Measurements from ENCODE around the gene AURKAIP1. TPM values are rescaled to one million over a fixed set of nuclear protein-coding genes. Genes with fewer than 3 reads are reported as not detected.
"Not testable (repeated sequence)": the region's sequence is repeated elsewhere in the genome, so short reads cannot be mapped to it uniquely, and the experiment has no call there.

AURKAIP1 gene
- total RNA-seq, 6 experiments from 2014 or later = 178 to 206 (median 196) TPM

- Mint-ChIP-seq H3K4me3 (no peak overlapping the region), H3K9me3 (no peaks in the 10 kb centered on the region), H3K27me3 (ENCODE audit: insufficient read depth) (peaks cover 3% of the 10 kb centered on the region), H3K36me3 (ENCODE audit: low read depth) (peaks cover 56% of the 10 kb centered on the region), H3K4me1 (ENCODE audit: low read depth) (no peaks in the 10 kb centered on the region), H3K27ac (no peak overlapping the region)
- no peak for TF ChIP-seq CTCF (IDR thresholded peaks at IDR 0.05)
- no peak for DNase-seq
These were observed 13.1 kb upstream of the AURKAIP1 start for GRCh38 chr1:1388078-1388472.

DNA sequence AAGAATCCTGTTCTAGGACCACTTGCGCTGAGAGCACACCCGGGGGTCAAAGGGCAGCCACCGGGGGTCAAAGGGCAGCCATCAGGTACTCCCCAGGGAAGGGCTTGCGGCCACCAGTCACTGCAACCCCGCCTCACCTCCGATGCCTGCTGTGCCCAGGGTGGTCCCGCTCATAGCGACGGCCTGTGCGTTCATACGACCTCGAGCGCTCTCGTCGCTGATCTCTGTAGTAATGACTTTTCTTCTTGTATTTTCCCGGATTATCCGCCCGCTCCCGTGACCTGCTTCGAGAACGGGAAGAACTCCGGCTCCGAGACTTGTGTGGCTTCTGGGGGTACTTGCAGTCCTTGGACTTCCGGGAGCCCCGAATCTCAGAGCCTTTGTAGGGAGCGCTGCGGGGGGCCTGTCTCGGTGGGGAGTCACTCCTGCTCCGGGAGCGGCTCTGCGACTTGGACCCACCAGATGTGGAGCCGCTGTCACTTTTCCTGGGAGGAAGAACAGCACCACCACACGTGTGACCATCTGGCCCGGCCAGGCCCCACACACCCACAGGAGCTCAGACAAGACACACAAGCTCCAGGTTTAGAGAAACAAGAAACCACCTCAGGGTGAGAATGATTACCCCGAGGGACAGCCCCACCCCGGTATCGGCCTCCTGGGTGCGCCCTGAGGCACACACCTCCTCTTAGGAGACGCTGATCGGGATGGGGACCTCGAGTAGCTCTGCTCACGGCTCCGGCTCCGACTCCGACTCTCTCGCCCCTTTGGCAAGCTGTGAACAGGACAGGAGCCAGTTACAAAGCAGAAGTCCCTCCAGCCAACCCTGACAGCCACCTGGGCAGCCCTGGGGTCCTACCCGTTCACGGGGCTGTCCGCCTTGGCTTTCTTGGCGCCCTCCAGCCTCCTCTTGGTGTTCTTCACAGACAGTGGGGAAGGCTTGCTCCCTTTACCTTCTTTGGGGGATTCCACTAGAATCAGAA, 12.4 kb upstream of the AURKAIP1 start:
- Mint-ChIP-seq H3K4me3 (no peak overlapping the region), H3K27ac (no peak overlapping the region), H3K27me3 (ENCODE audit: insufficient read depth) (peaks cover 3% of the 10 kb centered on the region), H3K36me3 (ENCODE audit: low read depth) (peaks cover 52% of the 10 kb centered on the region), H3K9me3 (no peaks in the 10 kb centered on the region), H3K4me1 (ENCODE audit: low read depth) (no peaks in the 10 kb centered on the region)
- no peak for TF ChIP-seq CTCF (IDR thresholded peaks at IDR 0.05)
- DNase-seq = no peak

- DNase-seq = no peak
- H3K9me3 Mint-ChIP-seq = no peaks in the 10 kb centered on the region
- TF ChIP-seq CTCF (IDR thresholded peaks at IDR 0.05) = no peak
- H3K4me1 Mint-ChIP-seq (ENCODE audit: low read depth) = no peaks in the 10 kb centered on the region
- no peak overlapping the region for H3K27ac Mint-ChIP-seq
- no peak overlapping the region for H3K4me3 Mint-ChIP-seq
- peaks cover 41% of the 10 kb centered on the region for H3K36me3 Mint-ChIP-seq (ENCODE audit: low read depth)
- peaks cover 3% of the 10 kb centered on the region for H3K27me3 Mint-ChIP-seq (ENCODE audit: insufficient read depth)
These were observed 10.9 kb upstream of the AURKAIP1 start for GRCh38 chr1:1385931-1386330.

DNA sequence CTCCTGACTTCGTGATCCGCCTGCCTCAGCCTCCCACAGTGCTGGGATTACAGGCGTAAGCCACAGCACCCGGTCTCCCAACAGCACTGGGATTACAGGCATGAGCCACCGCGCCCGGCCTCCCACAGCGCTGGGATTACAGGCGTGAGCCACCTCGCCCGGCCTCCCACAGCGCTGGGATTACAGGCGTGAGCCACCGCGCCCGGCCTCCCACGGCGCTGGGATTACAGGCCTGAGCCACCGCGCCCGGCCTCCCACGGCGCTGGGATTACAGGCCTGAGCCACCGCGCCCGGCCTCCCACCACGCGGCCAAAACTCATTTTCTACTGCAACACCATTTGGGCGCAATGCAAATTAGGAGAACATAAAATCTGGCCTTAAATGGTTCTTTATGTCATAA, 10.3 kb upstream of the AURKAIP1 start:
- H3K27me3 Mint-ChIP-seq (ENCODE audit: insufficient read depth); H3K9me3 Mint-ChIP-seq; DNase-seq; H3K4me1 Mint-ChIP-seq (ENCODE audit: low read depth); H3K27ac Mint-ChIP-seq; H3K4me3 Mint-ChIP-seq: not testable (repeated sequence)
- peaks cover 35% of the 10 kb centered on the region for H3K36me3 Mint-ChIP-seq (ENCODE audit: low read depth)

DNA sequence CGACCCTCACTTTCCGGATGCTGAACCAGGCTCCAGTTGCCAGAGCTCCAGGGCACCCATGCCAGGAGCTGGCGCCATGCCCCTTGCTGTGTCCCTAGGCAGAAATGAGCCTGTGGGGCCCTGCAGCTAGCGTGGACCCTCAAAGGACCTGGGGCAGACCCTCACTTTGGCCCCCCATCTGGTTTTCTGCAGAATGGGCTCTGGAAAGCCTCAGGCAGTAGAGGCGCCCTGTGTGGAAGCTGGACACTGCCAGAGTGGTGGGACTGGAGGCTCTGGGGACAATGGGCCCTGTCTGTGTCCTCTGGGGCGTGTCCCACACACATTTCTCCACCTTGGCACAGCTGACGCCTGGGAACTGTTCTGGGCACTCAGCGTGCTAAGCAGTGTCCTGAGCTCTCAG, 6.3 kb upstream of the AURKAIP1 start:
- no peak for DNase-seq

More for the DNA sequence above, 6.3 kb upstream of the AURKAIP1 start:
- no peaks in the 10 kb centered on the region; the same call in 1 of the 2 replicates for H3K4me1 Mint-ChIP-seq (ENCODE audit: low read depth)
- peaks cover 4% of the 10 kb centered on the region for H3K36me3 Mint-ChIP-seq (ENCODE audit: low read depth)
- H3K27ac Mint-ChIP-seq = no peak overlapping the region
- no peak overlapping the region for H3K4me3 Mint-ChIP-seq
- TF ChIP-seq CTCF (IDR thresholded peaks at IDR 0.05) = no peak
- no peaks in the 10 kb centered on the region for H3K9me3 Mint-ChIP-seq
- peaks cover 3% of the 10 kb centered on the region for H3K27me3 Mint-ChIP-seq (ENCODE audit: insufficient read depth)

All from HFFc6 (cell line).